Esophagus (tissue), 2 donors: Measurements from ENCODE around the gene BCL10. TPM values are rescaled to one million over a fixed set of nuclear protein-coding genes. Genes with fewer than 3 reads are reported as not detected.
"Not testable (repeated sequence)": the region's sequence is repeated elsewhere in the genome, so short reads cannot be mapped to it uniquely, and the experiment has no call there.

Experiments
- H3K27ac ChIP-seq, 2 donors: one replicate each; pipeline ENCODE4 v1.5.1; 2013; ENCODE audit warnings: low read depth in 2 of 2, mild to moderate bottlenecking in 2 of 2, inconsistent platforms in 1 of 2, low read length in 1 of 2, moderate library complexity in 1 of 2
- H3K27me3 ChIP-seq, 2 donors: one replicate each; pipeline ENCODE4 v1.6.1; 2013; ENCODE audit warnings: low read length in 2 of 2, control low read depth in 1 of 2, mild to moderate bottlenecking in 1 of 2; ENCODE audit not compliant: insufficient read depth in 2 of 2, control insufficient read depth in 1 of 2
- H3K36me3 ChIP-seq, 2 donors: one replicate each; pipeline ENCODE4 v1.6.1; 2013; ENCODE audit warnings: low read length in 1 of 2; ENCODE audit not compliant: control insufficient read depth in 2 of 2, insufficient read depth in 2 of 2
- H3K4me1 ChIP-seq, 2 donors: one replicate each; pipeline ENCODE4 v1.6.1; 2013; ENCODE audit warnings: low read length in 1 of 2; ENCODE audit not compliant: control insufficient read depth in 2 of 2, insufficient read depth in 2 of 2
- H3K4me3 ChIP-seq, 2 donors: one replicate each; pipeline ENCODE4 v1.5.1; 2013; ENCODE audit warnings: low read length in 2 of 2, mild to moderate bottlenecking in 2 of 2, low read depth in 1 of 2, moderate library complexity in 1 of 2
- H3K9me3 ChIP-seq, 2 donors: one replicate each; pipeline ENCODE4 v1.6.1; 2013; ENCODE audit warnings: mild to moderate bottlenecking in 2 of 2, low read depth in 1 of 2, low read length in 1 of 2, moderate library complexity in 1 of 2; ENCODE audit not compliant: control insufficient read depth in 2 of 2, insufficient read depth in 1 of 2
- WGBS, 2 donors: extraction: QIAGEN DNeasy Blood & Tissue Kit; methylation state at CpG; one replicate each; pipeline ENCODE4 v1.1.7; 2013; 5-methylcytosine and 5-hydroxymethylcytosine counted together
- polyA plus RNA-seq, 2 donors: library from polyadenylated mRNA; stranded (reverse); fragments of 200-250 nt; gene quantifications; one replicate each; pipeline ENCODE4 v1.2.3, GENCODE V29; 2013
- donor health status: healthy with polysubstance abuse.
- donor health status: Bipolar disorder and iron deficiency.

BCL10 gene
- polyA plus RNA-seq, 2 donors = 11.5 to 13.1 TPM

DNA sequence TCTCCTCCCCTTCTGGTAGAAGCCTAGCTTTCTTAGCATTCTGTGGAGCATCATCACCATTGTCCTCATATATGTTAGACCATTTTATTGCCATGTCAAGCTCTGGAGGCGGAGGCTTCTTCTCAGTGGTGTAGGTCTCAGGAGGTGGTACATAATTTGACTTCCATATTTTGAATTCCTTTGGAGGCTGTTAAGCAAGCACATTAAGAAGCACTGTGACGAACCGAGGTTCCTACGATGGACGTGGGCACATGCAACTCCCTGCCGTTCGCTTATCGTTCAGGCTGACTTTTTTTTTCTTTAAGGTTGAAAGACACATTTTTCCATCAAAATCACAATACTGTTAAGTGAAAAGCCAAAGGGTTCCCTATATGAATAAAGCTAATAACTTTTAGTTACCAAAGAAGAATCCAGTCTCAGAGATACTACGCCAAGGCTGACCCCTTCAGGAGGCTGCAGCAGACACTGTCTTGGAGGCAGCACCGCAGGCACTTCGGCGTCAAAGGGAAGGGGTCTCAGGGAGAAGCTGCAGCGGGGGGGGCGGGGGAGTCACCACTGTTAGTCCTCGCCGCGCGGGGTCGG lies 17.8 kb downstream of the BCL10 start:
- WGBS, 2 donors = 4 to 8% methylated on average over 19 of the region's 19 CpGs
- H3K27me3 ChIP-seq = no peaks in the 10 kb centered on the region
- H3K36me3 ChIP-seq = peaks cover 0 to 2% of the 10 kb centered on the region in 2 donors
- no peaks in the 10 kb centered on the region for H3K9me3 ChIP-seq
- peak overlapping the region in 1 of 2 donors; percentile 81 for H3K27ac ChIP-seq
- no peaks in the 10 kb centered on the region for H3K4me1 ChIP-seq
- peak overlapping the region; percentile 99 for H3K4me3 ChIP-seq

DNA sequence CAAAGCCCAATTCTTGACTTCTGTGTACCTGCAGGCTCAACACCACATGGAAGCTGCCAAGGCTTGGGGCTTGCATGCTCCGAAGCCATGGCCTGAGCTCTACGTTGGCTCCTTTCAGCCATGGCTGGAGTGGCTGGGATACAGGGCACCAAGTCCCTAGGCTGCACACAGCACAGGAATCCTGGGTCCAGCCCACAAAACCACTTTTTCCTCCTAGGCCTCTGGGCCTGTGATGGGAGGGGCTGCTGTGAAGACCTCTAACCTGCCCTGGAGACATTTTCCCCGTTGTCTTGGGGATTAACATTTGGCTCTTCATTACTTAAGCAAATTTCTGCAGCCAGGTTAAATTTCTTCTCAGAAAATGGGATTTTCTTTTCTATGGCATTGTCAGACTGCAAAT lies 27.4 kb downstream of the BCL10 start:
- H3K36me3 ChIP-seq, H3K27ac ChIP-seq, H3K9me3 ChIP-seq, H3K4me3 ChIP-seq, H3K27me3 ChIP-seq, H3K4me1 ChIP-seq: not testable (repeated sequence)
- 64 to 90% methylated on average over 3 of the region's 3 CpGs for WGBS, 2 donors

DNA sequence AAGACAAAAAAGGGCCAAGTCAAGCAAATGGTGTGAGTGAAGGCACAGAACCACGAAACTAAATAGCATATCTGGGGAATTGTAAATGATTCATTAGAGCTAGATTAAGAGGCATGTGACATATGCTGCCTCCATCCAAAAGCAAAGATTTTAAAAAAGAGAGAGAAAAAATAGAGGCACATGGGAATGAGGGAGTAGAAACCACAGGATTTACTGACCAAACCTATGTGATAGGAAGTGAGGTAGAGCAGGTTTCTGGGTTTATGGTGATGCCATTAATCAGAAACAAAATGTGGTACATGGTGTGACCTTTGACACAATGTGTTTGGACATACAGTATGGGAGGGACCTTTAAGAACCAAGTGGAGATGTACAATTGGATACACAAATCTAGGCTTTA lies 30.5 kb downstream of the BCL10 start:
- 81 to 87% methylated on average over 1 of the region's 1 CpG for WGBS, 2 donors
- Histone ChIP-seq H3K4me3 (no peak overlapping the region), H3K27ac (no peak overlapping the region), H3K36me3 (no peaks in the 10 kb centered on the region), H3K9me3 (no peaks in the 10 kb centered on the region), H3K27me3 (no peaks in the 10 kb centered on the region), H3K4me1 (no peaks in the 10 kb centered on the region)

DNA sequence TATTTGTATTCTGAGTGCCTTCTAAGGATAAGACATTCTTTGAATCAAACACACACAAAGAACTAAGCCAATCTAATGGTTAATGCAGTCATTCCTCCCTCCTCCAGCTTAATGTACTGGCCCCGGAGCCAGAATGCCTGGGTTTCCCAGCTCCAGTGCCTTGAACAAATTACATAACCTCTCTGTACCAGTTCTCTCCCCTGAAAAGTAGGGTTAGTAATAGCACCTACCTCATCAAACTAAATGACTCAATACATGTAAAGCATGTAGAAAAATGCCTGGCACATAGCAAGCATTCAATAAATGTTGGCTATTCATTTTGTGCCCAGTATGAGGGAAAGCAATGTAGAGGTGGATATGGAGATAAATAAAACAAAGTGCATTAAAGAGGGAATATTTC lies 31.0 kb downstream of the BCL10 start:
- H3K36me3 ChIP-seq = no peaks in the 10 kb centered on the region
- WGBS, 2 donors = 58 to 79% methylated on average over 1 of the region's 1 CpG
- no peaks in the 10 kb centered on the region for H3K9me3 ChIP-seq
- no peaks in the 10 kb centered on the region for H3K27me3 ChIP-seq
- H3K4me1 ChIP-seq = no peaks in the 10 kb centered on the region
- no peak overlapping the region for H3K4me3 ChIP-seq
- no peak overlapping the region for H3K27ac ChIP-seq

DNA sequence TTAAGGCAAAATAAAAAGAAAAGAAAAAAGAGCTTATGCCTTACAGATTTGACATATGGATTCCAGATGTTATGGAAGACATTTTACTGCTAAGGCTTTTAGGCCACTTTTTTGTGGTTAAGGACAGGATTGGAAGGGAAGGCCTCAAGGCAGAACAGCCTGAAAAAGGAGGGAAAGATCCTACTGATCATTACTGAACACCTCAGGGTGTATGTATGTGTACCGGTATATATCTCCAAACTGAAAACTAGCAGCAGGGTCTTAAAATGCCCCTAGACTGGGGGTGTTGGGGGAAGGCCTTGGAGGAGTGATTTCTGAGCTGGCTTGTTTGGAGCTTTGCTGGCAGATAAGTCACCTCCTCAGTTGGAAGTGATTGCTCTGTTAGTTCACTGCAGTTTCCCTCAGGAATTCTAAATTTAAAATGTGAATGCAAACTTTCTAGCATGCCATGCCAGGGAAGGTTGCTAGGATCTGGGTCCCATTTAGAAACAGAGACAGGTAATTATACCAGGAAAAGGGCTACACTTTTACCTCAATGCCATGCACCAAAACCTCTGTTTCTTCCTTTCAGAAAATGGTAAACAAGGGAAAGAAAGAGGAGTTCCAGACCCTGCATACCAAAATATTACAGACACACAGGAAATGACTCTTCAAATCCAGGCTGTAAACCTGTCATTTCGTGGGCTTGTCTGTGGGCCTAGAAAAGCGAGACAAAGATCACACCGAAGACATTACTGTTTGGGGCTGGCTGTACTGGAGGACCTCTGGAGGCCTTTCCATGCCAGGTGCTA lies 32.0 kb downstream of the BCL10 start:
- no peak overlapping the region for H3K27ac ChIP-seq

DNA sequence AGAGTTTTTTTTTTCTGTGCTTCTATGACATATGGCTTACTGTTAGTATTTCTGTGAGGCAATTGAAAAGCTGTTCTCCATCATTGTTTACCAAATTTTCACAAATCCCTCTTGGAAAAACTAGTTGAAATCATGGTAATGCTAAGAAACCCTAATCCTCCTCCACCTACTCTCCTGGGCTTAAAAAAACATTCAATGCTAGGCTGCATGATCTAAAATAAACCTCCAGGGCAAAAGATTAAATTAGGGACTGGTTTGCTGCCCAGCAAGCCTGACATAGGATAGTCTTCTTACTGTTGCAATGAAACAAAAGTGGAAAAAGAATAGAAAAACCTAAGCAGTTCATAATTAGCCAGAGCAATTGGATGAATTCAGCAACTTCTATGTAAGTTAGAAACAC lies 33.1 kb downstream of the BCL10 start:
- Histone ChIP-seq H3K9me3 (no peaks in the 10 kb centered on the region), H3K36me3 (no peaks in the 10 kb centered on the region), H3K27me3 (no peaks in the 10 kb centered on the region), H3K27ac (no peak overlapping the region), H3K4me1 (no peaks in the 10 kb centered on the region), H3K4me3 (no peak overlapping the region)

More for the DNA sequence above, 32.0 kb downstream of the BCL10 start:
- no peaks in the 10 kb centered on the region for H3K9me3 ChIP-seq
- WGBS, 2 donors = 62 to 69% methylated on average over 4 of the region's 4 CpGs
- no peaks in the 10 kb centered on the region for H3K27me3 ChIP-seq
- H3K4me1 ChIP-seq = no peaks in the 10 kb centered on the region
- H3K4me3 ChIP-seq = no peak overlapping the region
- H3K36me3 ChIP-seq = no peaks in the 10 kb centered on the region

DNA sequence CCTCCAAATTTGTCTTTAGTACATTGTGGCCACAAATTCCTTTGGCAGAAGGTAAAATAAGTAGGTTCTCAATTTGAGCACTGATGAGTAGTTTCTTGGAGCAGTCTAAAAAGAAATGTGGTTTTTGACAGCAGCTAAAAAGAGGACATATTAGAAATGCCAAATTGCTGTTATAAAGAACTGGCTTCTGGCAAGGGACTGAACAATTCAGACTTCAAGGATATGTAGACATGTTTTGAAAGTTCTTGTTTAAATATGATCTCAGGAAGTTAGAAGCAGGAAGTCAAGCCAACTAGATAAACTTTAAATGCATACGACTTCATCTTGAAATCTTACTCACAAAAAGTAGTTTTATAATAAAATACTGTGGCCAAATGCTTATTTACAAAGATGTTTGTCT lies 35.8 kb downstream of the BCL10 start:
- H3K4me1 ChIP-seq = no peaks in the 10 kb centered on the region
- no peaks in the 10 kb centered on the region for H3K36me3 ChIP-seq
- H3K4me3 ChIP-seq = no peak overlapping the region
- no peaks in the 10 kb centered on the region for H3K9me3 ChIP-seq
- H3K27me3 ChIP-seq = no peaks in the 10 kb centered on the region
- WGBS, 2 donors = 11 to 19% methylated on average over 1 of the region's 1 CpG
- H3K27ac ChIP-seq = no peak overlapping the region

DNA sequence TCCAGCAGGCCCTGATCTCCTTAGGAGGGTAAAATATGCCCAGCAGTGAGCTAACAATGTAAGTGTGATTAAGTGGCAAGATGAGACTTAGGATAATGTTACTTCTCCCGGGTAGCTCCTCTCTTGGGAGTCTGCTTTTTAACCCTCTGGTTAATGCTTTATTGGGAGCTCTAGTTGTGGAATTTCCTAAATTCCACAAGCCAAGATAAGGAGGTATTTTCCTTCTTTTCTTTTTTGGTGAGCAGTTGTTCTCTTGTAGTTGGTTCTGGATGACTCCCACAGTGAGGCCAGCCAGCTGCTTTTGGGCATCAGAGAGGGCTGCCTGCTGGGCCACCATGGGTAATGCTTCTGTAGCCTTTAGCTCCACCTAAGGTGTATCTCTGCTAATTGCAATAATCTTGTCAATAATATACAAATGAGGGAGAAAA lies 36.2 kb downstream of the BCL10 start:
- Histone ChIP-seq H3K27ac (no peak overlapping the region), H3K4me1 (no peaks in the 10 kb centered on the region), H3K27me3 (no peaks in the 10 kb centered on the region), H3K36me3 (no peaks in the 10 kb centered on the region), H3K4me3 (no peak overlapping the region), H3K9me3 (no peaks in the 10 kb centered on the region)
- WGBS, 2 donors = 30 to 31% methylated on average over 1 of the region's 1 CpG

DNA sequence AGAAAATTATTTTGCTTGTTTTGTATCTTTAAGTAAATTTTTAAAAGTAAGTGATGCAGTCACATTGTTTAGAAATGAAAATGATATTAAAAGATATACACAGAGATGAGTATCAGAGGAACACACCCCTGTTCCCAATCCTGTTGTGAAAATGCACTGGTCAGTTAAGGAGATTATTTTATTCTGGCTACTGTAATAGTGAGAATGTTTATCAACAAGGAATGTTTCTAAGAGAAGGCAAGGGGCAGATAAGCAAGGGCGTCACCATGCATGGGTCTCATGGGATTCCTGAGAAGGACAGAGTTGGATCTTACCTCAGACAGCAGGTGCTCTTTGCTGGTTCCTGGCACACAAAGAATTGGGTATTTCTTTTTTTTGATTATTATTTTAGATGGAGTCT lies 38.8 kb downstream of the BCL10 start:
- Histone ChIP-seq H3K4me3 (no peak overlapping the region), H3K27ac (no peak overlapping the region), H3K4me1 (no peaks in the 10 kb centered on the region), H3K9me3 (no peaks in the 10 kb centered on the region), H3K27me3 (no peaks in the 10 kb centered on the region), H3K36me3 (no peaks in the 10 kb centered on the region)
- 90 to 95% methylated on average over 1 of the region's 1 CpG for WGBS, 2 donors
